Hepatocyte (in vitro differentiated cells): Measurements from ENCODE around the gene FYN.

Experiments used
- CTCF ChIP-seq: fragments of 200-600 bp; sonication (generic); IDR thresholded peaks from 2 replicates; pipeline ENCODE4 v1.5.1; 2016; ENCODE audit warnings: antibody characterized with exemption, mild to moderate bottlenecking; ENCODE audit not compliant: poor library complexity
- EZH2 ChIP-seq: fragments of 200-600 bp; sonication (generic); IDR thresholded peaks from 2 replicates; pipeline ENCODE4 v1.6.1; 2016; ENCODE audit warnings: antibody characterized with exemption, mild to moderate bottlenecking, borderline replicate concordance
- EZH2phosphoT487 ChIP-seq: fragments of 200-600 bp; sonication (generic); IDR thresholded peaks from one replicate; pipeline ENCODE4 v1.6.1; 2018; ENCODE audit warnings: antibody characterized with exemption, mild to moderate bottlenecking, low read depth, moderate library complexity; ENCODE audit not compliant: unreplicated experiment, severe bottlenecking

- TF ChIP-seq CTCF: no peak
- TF ChIP-seq EZH2: no peak
- TF ChIP-seq EZH2phosphoT487: no peak
Observed at GRCh38 chr6:111812060-111813038, 60.9 kb downstream of the FYN start.
